ENCODE data around the gene COTL1.
"Not testable (repeated sequence)": the region's sequence is repeated elsewhere in the genome, so short reads cannot be mapped to it uniquely, and the experiment has no call there.

Gene COTL1

DNA sequence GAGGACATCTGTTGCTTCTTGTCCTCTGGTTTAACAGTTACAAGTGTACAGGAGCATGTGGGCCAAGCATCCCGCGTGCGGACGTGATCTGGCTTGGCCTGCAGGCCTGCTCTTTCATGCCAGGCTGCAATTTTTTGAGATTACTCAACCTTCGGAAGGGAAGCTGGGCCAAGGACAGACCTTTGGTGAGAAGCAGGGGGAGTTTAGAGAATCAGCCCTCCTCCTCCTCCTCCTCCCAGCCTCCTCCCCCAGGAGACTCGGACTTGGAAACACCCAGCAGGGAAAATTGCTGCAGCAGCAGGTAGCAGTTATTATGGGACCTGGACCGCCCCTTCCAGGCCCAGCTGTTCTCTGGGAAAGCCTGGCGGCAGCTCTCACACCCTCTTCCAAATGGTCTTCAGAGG lies 25.3 kb upstream of the COTL1 start:
- DNase-seq (ENCODE audit: low read depth): no peak

DNA sequence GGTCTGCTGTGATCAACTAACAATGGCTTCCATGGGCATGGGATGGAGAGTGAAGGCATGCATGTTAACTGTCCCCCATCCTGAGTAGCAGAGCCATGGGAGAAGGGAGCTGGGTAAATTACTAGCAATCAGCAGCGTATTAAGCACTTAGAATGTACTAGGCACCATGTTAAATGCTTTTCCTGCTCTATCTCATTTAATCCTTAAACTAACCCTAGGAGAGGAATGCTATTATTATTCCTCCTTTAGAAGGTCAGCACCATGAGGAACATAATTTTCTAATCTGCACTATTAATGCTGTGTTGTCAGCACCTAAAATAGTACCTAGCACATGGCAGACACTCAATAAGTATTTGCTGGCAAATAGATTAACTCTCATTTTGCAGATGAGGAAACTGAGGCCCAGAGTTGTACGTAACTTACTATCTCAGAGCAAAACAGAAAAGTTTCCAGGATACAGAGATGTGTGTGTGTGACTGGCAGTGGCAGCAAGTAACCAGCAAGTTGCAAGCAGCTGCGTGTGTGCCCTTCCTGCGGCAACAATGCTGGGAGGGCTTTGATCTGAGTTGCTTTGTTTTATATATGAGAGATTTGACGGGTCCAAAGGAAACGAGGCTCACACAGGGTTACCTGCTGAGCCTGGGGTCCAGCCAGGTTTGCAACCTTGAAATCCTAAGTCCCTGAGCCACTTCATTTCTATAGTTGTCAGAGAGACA lies 23.9 kb upstream of the COTL1 start:
- no peak for DNase-seq (ENCODE audit: low read depth)

DNA sequence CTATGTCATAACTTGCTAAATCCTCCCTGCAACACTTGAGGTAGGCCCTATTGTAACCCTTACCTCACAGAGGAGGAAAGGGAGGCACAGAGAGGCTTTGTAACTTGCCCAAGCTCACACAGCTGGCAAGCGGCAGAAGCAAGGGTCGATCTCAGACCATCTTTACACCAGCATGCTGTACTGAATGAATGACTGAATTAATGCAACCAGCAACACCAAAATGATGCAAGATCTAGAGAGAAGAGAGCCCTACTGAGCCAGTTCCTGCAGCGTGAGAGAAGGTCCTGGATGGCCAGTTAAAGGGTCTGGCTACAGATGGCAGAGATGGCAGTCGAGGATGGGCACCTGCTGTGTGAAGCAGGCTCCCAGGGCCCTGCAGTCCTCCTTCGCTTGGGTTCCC lies 22.3 kb upstream of the COTL1 start:
- DNase-seq (ENCODE audit: low read depth): no peak

DNA sequence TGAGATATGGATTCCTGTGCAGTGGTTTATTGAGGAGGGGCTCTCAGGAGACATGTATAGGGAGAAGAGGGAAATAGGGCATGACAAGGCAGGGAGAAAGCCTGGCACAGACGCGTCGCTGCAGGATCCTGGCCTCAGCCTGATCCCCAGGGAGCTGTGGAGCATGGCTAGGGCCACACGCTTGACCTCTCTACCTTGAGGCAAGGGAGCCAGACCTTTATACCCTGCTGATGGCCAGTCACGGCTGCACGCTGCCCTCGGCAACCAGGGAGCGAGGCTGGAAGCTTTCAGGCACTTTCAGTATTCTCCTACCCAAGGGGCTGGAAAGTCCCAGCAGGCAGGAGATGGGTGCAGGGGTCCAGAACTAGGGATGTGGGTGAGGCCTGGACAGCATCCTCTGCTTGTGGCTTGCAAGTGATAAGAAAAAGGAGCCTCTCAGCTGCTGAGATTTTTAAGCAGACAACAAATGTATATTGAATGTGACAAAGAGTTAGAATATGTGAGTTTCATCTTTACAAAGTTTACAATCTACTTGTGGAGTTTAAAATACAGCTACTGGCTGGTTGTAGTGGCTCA lies 20.4 kb upstream of the COTL1 start:
- DNase-seq (ENCODE audit: low read depth): no peak

DNA sequence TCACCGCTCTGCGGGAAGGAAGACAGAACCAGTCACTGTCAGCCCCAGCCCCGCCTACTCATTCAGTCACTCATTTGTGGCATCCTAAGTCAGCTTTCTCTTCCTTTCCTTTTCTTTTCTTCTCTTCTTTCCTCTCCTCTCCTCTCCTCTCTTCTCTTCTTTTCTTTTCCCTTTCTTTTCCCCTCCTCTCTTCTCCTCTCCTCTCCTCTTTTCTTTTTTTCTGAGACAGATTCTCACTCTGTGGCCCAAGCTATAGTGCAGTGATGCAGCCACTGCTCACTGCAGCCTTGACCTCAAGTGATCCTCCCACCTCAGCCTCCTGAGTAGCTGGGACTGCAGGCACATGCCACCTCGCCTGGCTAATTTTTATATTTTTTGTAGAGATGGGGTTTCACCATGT lies 19.8 kb upstream of the COTL1 start:
- no peak for DNase-seq (ENCODE audit: low read depth)

DNA sequence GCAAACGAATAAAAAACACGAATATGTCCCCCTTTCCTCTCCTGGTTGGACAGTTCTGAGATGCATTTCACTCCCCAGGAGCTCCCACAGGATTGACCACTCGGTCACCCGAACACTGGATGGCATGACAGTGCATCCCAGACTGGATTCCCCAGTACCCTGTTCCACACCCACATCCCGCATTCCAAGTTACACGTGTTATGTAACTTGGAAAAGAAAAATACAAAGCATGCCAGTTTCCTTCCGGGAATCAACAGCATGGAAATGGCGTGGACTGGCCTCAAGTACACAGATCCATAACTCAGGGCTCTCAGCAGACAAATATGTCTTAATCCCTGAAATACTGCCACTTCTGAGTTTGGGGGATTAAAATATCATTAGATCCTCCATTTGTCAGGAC lies 17.8 kb upstream of the COTL1 start:
- DNase-seq (ENCODE audit: low read depth): no peak

DNA sequence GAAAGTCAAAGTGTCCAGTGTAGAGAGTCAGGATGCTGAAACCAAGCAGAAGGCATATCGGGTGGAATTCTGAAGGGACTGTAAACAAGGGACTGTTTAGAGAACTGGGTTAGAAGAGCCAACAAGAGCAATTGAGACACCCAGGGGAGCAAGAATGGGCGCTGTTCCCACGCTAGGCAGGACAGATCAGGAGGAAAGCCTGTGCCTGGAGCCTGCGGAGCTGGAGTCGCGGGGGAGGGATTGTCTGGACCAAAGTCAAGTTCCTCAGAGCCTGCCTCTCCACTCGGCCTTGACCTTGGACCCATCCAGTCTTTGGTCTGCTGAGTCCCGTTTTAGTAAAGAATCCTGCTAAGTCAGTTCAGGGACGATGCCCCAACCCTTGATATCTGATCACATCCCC lies 15.7 kb upstream of the COTL1 start:
- no peak for DNase-seq (ENCODE audit: low read depth)

DNA sequence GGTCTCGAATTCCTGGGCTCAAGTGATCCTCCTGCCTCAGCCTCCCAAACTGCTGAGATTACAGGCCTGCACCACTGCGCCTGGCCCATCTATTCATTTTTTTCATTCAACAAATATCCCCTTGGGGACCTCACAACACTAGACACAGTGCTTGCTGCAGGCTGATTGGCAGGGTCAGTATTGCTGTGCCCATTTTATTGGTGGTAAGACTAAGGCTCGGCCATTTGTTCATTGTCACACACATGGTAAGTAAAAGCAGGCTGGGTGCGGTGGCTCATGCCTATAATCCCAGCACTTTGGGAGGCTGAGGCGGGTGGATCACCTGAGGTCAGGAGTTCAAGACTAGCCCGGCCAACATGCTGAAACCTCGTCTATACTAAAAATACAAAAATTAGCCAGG lies 15.0 kb upstream of the COTL1 start:
- not testable (repeated sequence) for DNase-seq (ENCODE audit: low read depth)

DNA sequence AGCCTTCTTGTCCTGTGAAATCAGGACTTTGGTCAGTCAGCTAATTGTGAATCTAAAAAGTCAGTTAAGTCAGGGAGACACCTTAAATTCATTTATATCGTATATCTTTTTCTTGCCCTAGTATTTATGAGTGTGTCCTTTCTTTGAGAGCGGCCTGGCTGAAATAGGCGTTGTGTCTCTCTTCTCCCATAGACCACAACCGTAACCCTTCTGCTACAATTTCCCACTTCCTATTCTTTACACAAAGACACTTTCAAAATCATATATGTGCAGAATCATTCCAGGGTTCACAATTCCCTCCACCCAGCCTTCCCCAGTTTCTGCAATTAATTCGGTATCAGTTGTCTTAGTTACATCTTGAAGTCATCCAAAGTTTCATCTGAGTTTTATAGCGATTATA lies 14.0 kb upstream of the COTL1 start:
- no peak for DNase-seq (ENCODE audit: low read depth)

DNA sequence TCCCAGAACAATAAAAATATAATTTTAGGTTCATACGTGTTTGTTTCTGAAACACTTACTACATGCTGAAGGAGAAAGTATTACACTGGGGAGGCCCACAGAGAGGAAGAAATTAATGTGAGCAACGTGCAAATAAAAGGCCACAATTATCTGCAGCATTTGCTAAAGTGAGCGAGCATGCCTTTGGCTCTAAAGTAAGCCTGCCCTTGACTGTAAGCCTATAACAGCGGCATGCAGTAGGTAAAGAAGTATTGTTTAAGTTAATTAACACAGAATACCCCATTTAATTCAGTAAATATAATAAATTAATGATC lies 13.2 kb upstream of the COTL1 start:
- no peak for DNase-seq (ENCODE audit: low read depth)

DNA sequence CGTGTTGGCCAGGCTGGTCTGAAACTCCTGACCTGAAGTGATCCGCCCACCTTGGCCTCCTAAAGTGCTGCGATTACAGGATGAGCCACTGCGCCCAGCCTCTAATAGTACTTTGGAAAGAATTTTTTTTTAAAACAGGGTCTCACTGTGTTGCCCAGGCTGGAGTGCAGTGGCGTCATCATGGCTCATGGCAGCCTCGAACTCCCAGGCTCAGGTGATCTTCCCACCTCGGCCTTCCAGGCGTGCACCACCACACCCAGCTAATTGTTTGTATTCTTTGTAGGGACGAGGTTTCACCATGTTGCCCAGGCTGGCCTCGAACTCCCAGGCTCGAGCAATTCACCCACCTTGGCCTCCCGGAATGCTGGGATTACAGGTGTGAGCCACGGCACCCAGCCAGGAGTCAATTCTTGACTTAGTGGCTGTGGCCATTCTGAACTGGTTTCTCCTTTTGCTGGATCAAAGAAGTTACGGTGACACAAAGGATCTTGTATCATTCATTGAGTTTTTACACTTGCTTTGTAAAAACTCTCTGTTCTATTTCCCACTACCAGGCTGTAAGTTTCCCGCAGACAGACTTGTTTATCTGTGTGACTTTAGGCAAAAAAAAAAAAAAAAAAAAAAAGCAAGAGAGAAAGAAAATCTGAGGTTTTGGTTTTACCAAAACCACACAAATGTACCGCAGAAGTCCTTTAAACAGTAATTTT lies 12.7 kb upstream of the COTL1 start:
- DNase-seq (ENCODE audit: low read depth): no peak

DNA sequence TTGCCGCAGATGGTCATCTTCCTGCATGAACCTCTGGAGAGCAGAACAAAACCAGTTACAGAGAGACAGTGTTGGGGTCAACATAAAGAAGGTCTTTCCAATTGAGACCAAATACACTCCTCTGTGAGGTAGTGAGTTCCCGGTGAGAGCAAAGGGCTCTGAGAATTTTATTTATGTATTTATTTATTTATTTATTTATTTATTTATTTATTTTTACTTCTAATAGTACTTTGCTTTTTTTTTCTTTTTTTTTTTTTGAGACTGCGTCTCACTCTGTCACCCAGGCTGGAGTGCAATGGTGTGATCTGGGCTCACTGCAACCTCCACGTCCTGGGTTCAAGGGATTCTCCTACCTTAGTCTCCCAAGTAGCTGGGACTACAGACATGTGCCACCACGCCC lies 12.1 kb upstream of the COTL1 start:
- no peak for DNase-seq (ENCODE audit: low read depth)

DNA sequence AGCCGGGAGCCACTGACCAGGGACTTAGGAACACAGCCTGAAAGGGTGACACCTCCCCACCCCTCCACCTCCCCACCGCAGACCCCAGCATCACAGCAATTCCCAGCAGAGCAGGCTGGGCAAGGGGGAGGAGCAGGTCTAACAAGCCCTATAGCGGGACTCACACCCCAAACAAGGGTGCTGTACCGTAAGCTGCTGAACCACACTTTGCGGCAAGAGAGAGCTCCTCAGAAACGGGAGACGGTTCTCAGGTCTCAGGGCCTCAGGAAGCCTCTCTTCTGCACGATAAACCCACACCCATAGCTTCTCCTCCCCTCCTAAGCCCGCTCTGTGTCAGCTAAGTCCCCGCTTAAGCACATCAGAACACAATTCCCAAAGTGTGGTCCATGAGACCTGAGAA lies 11.7 kb upstream of the COTL1 start:
- DNase-seq (ENCODE audit: low read depth): no peak

DNA sequence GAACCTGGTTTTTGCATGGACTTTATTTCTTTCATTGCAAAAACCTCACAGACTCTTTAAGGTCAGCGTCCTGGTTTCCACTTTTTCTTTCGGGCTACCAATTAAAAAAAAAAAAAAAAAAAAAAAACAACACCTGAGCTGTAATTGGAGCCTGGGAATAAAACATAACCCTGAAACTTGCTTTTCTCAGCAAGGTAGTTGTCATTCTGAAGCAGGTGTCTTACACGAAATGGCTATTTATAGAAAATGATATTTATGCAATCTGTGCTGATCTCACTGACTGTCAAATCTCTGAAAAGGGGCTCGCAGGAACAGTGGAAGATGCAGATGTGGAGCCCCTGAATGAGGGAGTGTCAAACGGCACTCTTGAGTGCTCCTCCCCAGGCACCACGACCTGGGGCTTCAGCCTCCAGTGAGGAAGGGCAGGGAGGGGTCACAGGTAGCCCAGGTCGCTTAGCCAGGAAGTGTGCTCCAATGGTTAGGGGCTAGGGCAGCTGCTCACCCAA lies 10.4 kb upstream of the COTL1 start:
- no peak for DNase-seq (ENCODE audit: low read depth)

DNA sequence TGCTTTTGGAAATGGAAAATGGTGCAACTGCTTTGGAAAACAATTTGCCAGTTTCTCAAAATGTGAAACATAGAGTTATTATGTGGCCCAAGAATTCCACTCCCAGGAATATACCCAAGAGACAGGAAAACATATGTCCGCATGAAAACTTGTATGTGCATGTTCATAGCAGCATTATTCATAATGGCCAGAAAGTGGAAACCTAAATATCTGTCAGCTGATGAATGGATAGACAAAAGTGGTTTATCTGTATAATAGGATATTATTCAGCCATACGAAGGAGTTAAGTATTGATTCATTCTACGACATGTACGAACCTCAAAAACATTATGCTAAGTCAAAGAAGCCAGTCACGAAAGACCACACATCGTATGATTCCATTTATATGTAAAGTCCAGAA lies 7.7 kb upstream of the COTL1 start:
- DNase-seq (ENCODE audit: low read depth): no peak

DNA sequence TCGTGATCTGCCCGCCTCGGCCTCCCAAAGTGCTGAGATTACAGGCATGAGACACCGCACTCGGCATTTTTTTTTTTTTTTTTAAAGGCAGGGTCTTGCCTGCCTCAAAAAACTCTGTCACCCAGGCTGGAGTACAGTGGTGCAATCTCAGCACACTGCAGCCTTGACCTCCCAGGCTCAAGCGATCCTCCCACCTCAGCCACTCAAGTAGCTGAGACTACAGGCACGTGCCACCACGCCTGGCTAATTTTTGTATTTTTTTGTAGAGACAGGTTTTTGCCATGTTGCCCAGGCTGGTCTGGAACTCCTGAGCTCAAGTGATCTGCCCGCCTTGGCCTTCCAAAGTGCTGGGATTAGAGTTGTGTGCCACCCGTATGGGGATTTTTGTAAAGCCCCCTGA lies 3.0 kb upstream of the COTL1 start:
- DNase-seq (ENCODE audit: low read depth): not testable (repeated sequence)

DNA sequence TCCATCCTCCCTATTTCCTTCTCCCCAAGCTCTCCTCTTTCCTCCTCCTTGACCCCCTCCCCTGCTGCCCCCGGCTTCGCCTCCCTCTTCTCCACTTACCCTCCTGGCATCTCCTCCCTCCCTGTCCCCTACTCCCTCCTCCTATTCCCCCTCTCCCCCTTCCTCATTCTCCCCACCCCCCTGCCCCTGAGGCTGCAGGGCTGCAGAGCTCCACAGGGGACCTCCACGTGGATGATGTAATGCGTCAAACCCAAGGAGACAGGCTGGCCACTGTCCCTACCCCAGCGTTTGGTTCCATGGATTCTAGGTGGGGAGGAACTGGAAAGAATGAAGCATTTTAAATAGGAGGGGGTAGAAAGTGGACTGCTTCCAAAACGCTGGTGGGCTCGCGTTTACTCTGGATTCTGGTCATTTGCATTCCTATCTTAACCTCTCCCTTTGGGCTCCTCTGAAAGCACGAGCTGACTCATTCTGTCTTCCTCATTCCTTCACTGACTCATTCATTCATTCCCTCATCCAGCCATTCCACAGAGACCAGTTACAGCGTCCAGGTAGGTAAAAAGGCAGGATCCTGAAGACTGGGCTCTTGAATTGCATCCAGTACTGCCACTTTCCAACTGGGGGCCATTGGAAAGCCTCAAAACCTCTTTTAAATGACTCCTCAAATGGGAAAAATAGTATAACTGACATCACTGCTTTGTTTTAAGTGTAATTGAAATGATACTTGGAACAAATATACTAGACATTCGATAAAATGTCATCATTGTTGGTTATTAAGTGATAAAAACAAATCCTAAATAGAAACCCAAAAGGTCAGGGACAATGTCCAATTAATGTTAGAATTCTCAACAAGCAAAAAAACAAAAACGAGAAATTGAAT lies 943 bp upstream of the COTL1 start:
- DNase-seq (ENCODE audit: low read depth): no peak

DNA sequence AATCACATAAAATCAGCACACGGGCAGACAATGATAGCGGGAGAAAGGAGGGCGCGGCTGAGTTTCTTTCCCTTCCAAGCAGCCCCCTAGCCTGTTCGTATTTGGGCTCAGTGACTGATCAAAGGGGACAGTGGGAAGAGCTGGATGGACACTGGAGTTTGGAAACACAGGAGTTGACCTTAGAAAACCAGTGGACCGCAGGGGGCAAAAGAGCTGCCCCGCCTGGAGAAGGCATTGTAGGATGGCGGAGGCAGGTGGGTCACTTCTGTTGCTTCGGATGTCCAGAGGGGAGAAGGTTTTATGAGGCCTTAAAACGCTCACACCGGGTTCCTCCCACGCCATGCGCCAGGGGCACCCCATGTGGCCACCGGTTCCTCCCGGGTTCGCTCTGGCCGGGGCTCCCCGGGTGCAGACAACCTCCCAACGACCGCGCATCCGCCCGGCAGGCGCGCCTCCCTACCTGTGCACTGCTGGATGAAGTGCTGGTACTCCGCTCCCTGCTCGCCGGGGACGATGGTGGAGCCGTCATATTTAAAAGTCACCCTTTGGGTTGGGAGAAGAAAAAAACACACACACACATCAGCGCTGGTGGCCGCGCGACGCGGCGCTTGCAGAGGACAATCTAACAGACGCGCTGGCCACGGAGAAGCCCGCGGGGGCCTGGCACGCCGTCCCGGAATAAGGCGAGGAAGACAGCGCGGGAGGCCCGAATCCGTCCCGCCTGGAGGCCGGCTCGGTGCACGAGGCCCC lies 662 bp downstream of the COTL1 start:
- DNase-seq (ENCODE audit: low read depth): no peak

DNA sequence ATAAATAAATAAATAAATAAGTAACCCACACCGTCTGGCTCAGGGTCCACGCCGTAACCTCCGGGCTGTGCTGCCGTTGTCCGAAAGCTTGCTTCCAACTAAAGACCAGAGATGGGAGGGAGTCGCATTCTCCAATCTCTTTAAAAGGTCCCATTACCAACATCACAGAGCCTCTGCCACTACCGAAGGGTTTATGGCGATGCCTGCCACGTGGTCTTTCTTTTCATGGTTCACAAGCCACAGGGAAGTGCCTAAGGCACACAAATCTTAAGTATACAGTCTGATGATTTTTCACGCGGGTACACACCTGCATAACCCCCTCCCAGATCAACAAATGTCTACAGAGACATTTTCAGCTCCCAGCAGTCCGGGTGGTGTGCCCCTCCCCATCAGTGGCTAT lies 1.4 kb downstream of the COTL1 start:
- no peak for DNase-seq (ENCODE audit: low read depth)

DNA sequence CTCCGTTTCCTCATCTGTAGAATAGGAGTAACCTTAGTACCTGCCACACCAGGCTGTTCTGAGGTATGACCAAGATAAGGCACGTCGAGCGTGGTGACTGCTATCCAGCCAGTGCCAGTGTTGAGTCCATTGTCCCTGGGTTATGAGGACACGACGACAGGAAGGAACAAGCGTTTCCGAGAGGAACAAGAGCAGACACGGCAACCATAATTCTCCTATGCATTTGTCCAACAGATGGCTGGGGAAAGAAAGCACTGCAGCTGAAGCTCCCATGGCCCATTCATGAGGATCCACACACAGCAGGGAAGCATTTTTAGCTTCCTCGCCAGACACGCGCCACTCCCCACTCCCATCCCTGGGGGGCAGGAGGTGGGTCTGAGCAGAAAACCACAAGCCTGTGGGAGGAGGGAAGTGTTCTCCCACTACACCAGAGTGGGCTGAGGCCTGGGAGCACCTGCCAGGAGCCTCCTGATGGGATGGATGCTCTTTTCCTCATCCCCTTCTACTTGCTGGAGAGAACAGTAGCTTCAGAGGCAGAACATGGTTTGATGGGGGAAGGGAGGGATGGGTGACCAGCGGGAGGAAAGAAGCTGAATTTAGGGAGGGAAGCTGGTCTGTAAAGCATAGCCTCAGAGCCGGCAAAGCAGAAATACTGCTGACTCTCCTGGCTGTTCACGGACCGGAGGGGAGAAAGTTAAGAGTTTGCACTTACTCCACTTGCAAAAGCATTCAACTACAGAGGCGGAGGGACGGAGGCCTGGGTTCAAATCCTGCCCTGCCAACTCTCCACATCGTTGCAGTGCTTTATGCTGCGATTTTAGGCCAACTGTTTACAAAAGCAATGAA lies 2.7 kb downstream of the COTL1 start:
- no peak for DNase-seq (ENCODE audit: low read depth)

DNA sequence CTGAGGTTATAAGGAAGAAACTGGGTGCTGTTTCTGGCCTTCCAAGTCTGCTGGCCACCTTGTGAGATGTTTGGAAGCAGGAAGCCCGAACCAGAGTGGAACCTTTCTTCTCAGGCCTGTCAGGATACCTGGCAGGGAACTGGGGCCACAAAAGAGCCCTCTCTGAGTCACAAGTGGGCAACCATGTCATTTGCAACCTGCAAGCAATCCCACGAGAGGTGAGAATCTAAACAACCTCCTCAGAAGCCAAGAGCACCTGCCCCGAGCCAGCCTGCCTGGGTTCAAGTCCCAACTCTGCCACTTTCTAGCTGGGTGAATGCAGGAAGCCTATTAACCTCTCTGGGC lies 3.3 kb downstream of the COTL1 start:
- no peak for DNase-seq (ENCODE audit: low read depth)

All from stimulated activated CD8-positive, alpha-beta memory T cell treated with anti-CD3 and anti-CD28 coated beads, Interleukin-7, amount 100 ng/mL, for 24 hours (primary cell).